Esophagus (tissue), 2 donors: ENCODE results near the gene LRPAP1. TPM values are rescaled to one million over a fixed set of nuclear protein-coding genes. Genes with fewer than 3 reads are reported as not detected.

Experiments
- H3K27ac ChIP-seq, 2 donors: one replicate each; pipeline ENCODE4 v1.5.1; 2013; ENCODE audit warnings: low read depth in 2 of 2, mild to moderate bottlenecking in 2 of 2, inconsistent platforms in 1 of 2, low read length in 1 of 2, moderate library complexity in 1 of 2
- H3K27me3 ChIP-seq, 2 donors: one replicate each; pipeline ENCODE4 v1.6.1; 2013; ENCODE audit warnings: low read length in 2 of 2, control low read depth in 1 of 2, mild to moderate bottlenecking in 1 of 2; ENCODE audit not compliant: insufficient read depth in 2 of 2, control insufficient read depth in 1 of 2
- H3K36me3 ChIP-seq, 2 donors: one replicate each; pipeline ENCODE4 v1.6.1; 2013; ENCODE audit warnings: low read length in 1 of 2; ENCODE audit not compliant: control insufficient read depth in 2 of 2, insufficient read depth in 2 of 2
- H3K4me1 ChIP-seq, 2 donors: one replicate each; pipeline ENCODE4 v1.6.1; 2013; ENCODE audit warnings: low read length in 1 of 2; ENCODE audit not compliant: control insufficient read depth in 2 of 2, insufficient read depth in 2 of 2
- H3K4me3 ChIP-seq, 2 donors: one replicate each; pipeline ENCODE4 v1.5.1; 2013; ENCODE audit warnings: low read length in 2 of 2, mild to moderate bottlenecking in 2 of 2, low read depth in 1 of 2, moderate library complexity in 1 of 2
- H3K9me3 ChIP-seq, 2 donors: one replicate each; pipeline ENCODE4 v1.6.1; 2013; ENCODE audit warnings: mild to moderate bottlenecking in 2 of 2, low read depth in 1 of 2, low read length in 1 of 2, moderate library complexity in 1 of 2; ENCODE audit not compliant: control insufficient read depth in 2 of 2, insufficient read depth in 1 of 2
- WGBS, 2 donors: extraction: QIAGEN DNeasy Blood & Tissue Kit; methylation state at CpG; one replicate each; pipeline ENCODE4 v1.1.7; 2013; 5-methylcytosine and 5-hydroxymethylcytosine counted together
- polyA plus RNA-seq, 2 donors: library from polyadenylated mRNA; stranded (reverse); fragments of 200-250 nt; gene quantifications; one replicate each; pipeline ENCODE4 v1.2.3, GENCODE V29; 2013
- donor health status: healthy with polysubstance abuse.
- donor health status: Bipolar disorder and iron deficiency.

LRPAP1 gene
- polyA plus RNA-seq, 2 donors = 18.0 to 87.0 TPM

- Histone ChIP-seq H3K4me3 (no peak overlapping the region), H3K4me1 (peaks cover 10 to 11% of the 10 kb centered on the region in 2 donors), H3K27me3 (no peaks in the 10 kb centered on the region), H3K36me3 (peaks cover 11 to 52% of the 10 kb centered on the region in 2 donors), H3K9me3 (no peaks in the 10 kb centered on the region), H3K27ac (no peak overlapping the region)
- WGBS, 2 donors = 92% methylated on average over 14 of the region's 14 CpGs
These were observed 4.9 kb downstream of the LRPAP1 start for GRCh38 chr4:3527101-3527913.

- Histone ChIP-seq H3K27me3 (no peaks in the 10 kb centered on the region), H3K4me1 (peaks cover 10 to 11% of the 10 kb centered on the region in 2 donors), H3K9me3 (no peaks in the 10 kb centered on the region), H3K27ac (no peak overlapping the region), H3K36me3 (peaks cover 11 to 55% of the 10 kb centered on the region in 2 donors), H3K4me3 (no peak overlapping the region)
- 94 to 95% methylated on average over 19 of the region's 19 CpGs for WGBS, 2 donors
These were observed 5.8 kb downstream of the LRPAP1 start for GRCh38 chr4:3526456-3526855.

GRCh38 chr4:3525532-3526430 lies 6.4 kb downstream of the LRPAP1 start:
- Histone ChIP-seq H3K4me3 (no peak overlapping the region), H3K27me3 (no peaks in the 10 kb centered on the region), H3K4me1 (peaks cover 7 to 8% of the 10 kb centered on the region in 2 donors), H3K9me3 (no peaks in the 10 kb centered on the region), H3K36me3 (peaks cover 15 to 62% of the 10 kb centered on the region in 2 donors), H3K27ac (no peak overlapping the region)
- WGBS, 2 donors = 86 to 89% methylated on average over 33 of the region's 33 CpGs

- Histone ChIP-seq H3K27ac (no peak overlapping the region), H3K36me3 (peaks cover 15 to 71% of the 10 kb centered on the region in 2 donors), H3K9me3 (no peaks in the 10 kb centered on the region), H3K4me3 (no peak overlapping the region), H3K27me3 (no peaks in the 10 kb centered on the region), H3K4me1 (peaks cover 2 to 3% of the 10 kb centered on the region in 2 donors)
- 77 to 87% methylated on average over 19 of the region's 19 CpGs for WGBS, 2 donors
These were observed 7.3 kb downstream of the LRPAP1 start for GRCh38 chr4:3524920-3525319.

GRCh38 chr4:3524349-3524748 lies 7.9 kb downstream of the LRPAP1 start:
- Histone ChIP-seq H3K9me3 (no peaks in the 10 kb centered on the region), H3K27ac (no peak overlapping the region), H3K4me1 (peaks cover 2 to 3% of the 10 kb centered on the region in 2 donors), H3K4me3 (no peak overlapping the region), H3K27me3 (no peaks in the 10 kb centered on the region), H3K36me3 (peaks cover 15 to 75% of the 10 kb centered on the region in 2 donors)
- WGBS, 2 donors = 86 to 92% methylated on average over 8 of the region's 8 CpGs

- Histone ChIP-seq H3K9me3 (no peaks in the 10 kb centered on the region), H3K36me3 (peaks cover 15 to 79% of the 10 kb centered on the region in 2 donors), H3K4me1 (peaks cover 2 to 3% of the 10 kb centered on the region in 2 donors), H3K27me3 (no peaks in the 10 kb centered on the region), H3K27ac (no peak overlapping the region), H3K4me3 (no peak overlapping the region)
- WGBS, 2 donors = 86 to 87% methylated on average over 24 of the region's 24 CpGs
These were observed 8.5 kb downstream of the LRPAP1 start for GRCh38 chr4:3523628-3524221.

- H3K27ac ChIP-seq = no peak overlapping the region
- H3K9me3 ChIP-seq = no peaks in the 10 kb centered on the region
- H3K4me3 ChIP-seq = no peak overlapping the region
- H3K4me1 ChIP-seq = peaks cover 0 to 3% of the 10 kb centered on the region in 2 donors
- 96 to 97% methylated on average over 10 of the region's 10 CpGs for WGBS, 2 donors
- peaks cover 18 to 77% of the 10 kb centered on the region in 2 donors for H3K36me3 ChIP-seq
- H3K27me3 ChIP-seq = no peaks in the 10 kb centered on the region
These were observed 9.0 kb downstream of the LRPAP1 start for GRCh38 chr4:3523146-3523627.

- 94 to 95% methylated on average over 16 to 19 of the region's 19 CpGs for WGBS, 2 donors
- Histone ChIP-seq H3K36me3 (peaks cover 22 to 80% of the 10 kb centered on the region in 2 donors), H3K27me3 (no peaks in the 10 kb centered on the region), H3K4me1 (peaks cover 0 to 3% of the 10 kb centered on the region in 2 donors), H3K4me3 (no peak overlapping the region), H3K27ac (no peak overlapping the region), H3K9me3 (no peaks in the 10 kb centered on the region)
These were observed 9.6 kb downstream of the LRPAP1 start for GRCh38 chr4:3522651-3523050.

GRCh38 chr4:3522326-3522640 lies 9.9 kb downstream of the LRPAP1 start:
- peaks cover 25 to 80% of the 10 kb centered on the region in 2 donors for H3K36me3 ChIP-seq
- WGBS, 2 donors = 83 to 92% methylated on average over 13 to 15 of the region's 15 CpGs

More at GRCh38 chr4:3522326-3522640, 9.9 kb downstream of the LRPAP1 start:
- Histone ChIP-seq H3K4me3 (no peak overlapping the region), H3K27me3 (no peaks in the 10 kb centered on the region), H3K27ac (no peak overlapping the region), H3K4me1 (peaks cover 0 to 3% of the 10 kb centered on the region in 2 donors), H3K9me3 (no peaks in the 10 kb centered on the region)
